WTC11 (cell line): Measurements from ENCODE around the gene ERBB4. TPM values are rescaled to one million over a fixed set of nuclear protein-coding genes. Genes with fewer than 3 reads are reported as not detected.

ENCODE experiments used
- ATAC-seq: fragments of 200-7000 bp; cut with Tn5 transposase; 2 replicates; pipeline ENCODE4 v1.10.0; 2021; ENCODE audit warnings: mild to moderate bottlenecking, moderate library complexity
- CTCF ChIA-PET: fragments of 300-600 bp; sonication (Branson Sonifier 250); formaldehyde crosslinking; loops from one replicate; lab custom pipeline; 2021; ENCODE audit warnings: antibody characterized with exemption; lab: Charles Lee
- POLR2A ChIA-PET: fragments of 350-600 bp; sonication (Branson Sonifier 250); formaldehyde crosslinking; loops from one replicate; lab custom pipeline; 2021; ENCODE audit warnings: antibody characterized with exemption; lab: Charles Lee
- DNase-seq: peaks from one replicate; pipeline ENCODE4 v3.0.0; 2021; ENCODE audit warnings: low spot score
- H3K27ac Mint-ChIP-seq: 2 replicates; pipeline ENCODE4 v1.8.0; 2021; ENCODE audit warnings: mixed read lengths
- H3K27me3 Mint-ChIP-seq: 2 replicates; pipeline ENCODE4 v1.8.0; 2021; ENCODE audit warnings: low read depth, mild to moderate bottlenecking, moderate library complexity, mixed read lengths
- H3K36me3 Mint-ChIP-seq: 2 replicates; pipeline ENCODE4 v1.8.0; 2021; ENCODE audit warnings: mixed read lengths
- H3K4me1 Mint-ChIP-seq: 2 replicates; pipeline ENCODE4 v1.8.0; 2022; ENCODE audit warnings: mixed read lengths
- H3K4me3 Mint-ChIP-seq: 2 replicates; pipeline ENCODE4 v1.8.0; 2021; ENCODE audit warnings: mild to moderate bottlenecking, moderate library complexity, mixed read lengths
- H3K9me3 Mint-ChIP-seq: 2 replicates; pipeline ENCODE4 v1.8.0; 2021; ENCODE audit warnings: mixed read lengths
- AR ChIP-seq: fragments of 250-450 bp; sonication (Bioruptor Pico); IDR thresholded peaks from 2 replicates; pipeline ENCODE4 v1.9.0; 2021; ENCODE audit warnings: mild to moderate bottlenecking
- ATF3 ChIP-seq: sonication (generic); formaldehyde crosslinking; conservative IDR thresholded peaks from 2 replicates; pipeline ENCODE4 v1.8.1; 2022; ENCODE audit warnings: mild to moderate bottlenecking, missing genetic modification reagents
- CBFB ChIP-seq: sonication (generic); formaldehyde crosslinking; IDR thresholded peaks from 2 replicates; pipeline ENCODE4 v1.8.1; 2022; ENCODE audit warnings: mild to moderate bottlenecking, low read depth, missing genetic modification reagents
- CREB1 ChIP-seq: sonication (generic); formaldehyde crosslinking; IDR thresholded peaks from 2 replicates; pipeline ENCODE4 v1.8.0; 2023; ENCODE audit warnings: mild to moderate bottlenecking, missing genetic modification reagents
- E2F4 ChIP-seq: sonication (generic); formaldehyde crosslinking; IDR thresholded peaks from 2 replicates; pipeline ENCODE4 v1.8.1; 2022; ENCODE audit warnings: low read depth, mild to moderate bottlenecking, moderate library complexity, missing genetic modification reagents, borderline replicate concordance
- ETV6 ChIP-seq: sonication (generic); formaldehyde crosslinking; IDR thresholded peaks from 2 replicates; pipeline ENCODE4 v1.8.1; 2022; ENCODE audit warnings: mild to moderate bottlenecking, missing genetic modification reagents
- FOXK1 ChIP-seq: sonication (generic); formaldehyde crosslinking; IDR thresholded peaks from 2 replicates; pipeline ENCODE4 v1.8.0; 2022; ENCODE audit warnings: mild to moderate bottlenecking, moderate library complexity, missing genetic modification reagents
- GABPB1 ChIP-seq: sonication (generic); formaldehyde crosslinking; IDR thresholded peaks from 2 replicates; pipeline ENCODE4 v1.8.1; 2023; ENCODE audit warnings: mild to moderate bottlenecking, missing genetic modification reagents
- JUN ChIP-seq: sonication (generic); formaldehyde crosslinking; IDR thresholded peaks from 2 replicates; pipeline ENCODE4 v1.8.0; 2023; ENCODE audit warnings: mild to moderate bottlenecking, missing genetic modification reagents
- NFE2L1 ChIP-seq: sonication (generic); formaldehyde crosslinking; IDR thresholded peaks from 2 replicates; pipeline ENCODE4 v1.8.1; 2023; ENCODE audit warnings: missing genetic modification reagents
- NFYB ChIP-seq: sonication (generic); formaldehyde crosslinking; conservative IDR thresholded peaks from 2 replicates; pipeline ENCODE4 v1.8.0; 2022; ENCODE audit warnings: low read depth, missing genetic modification reagents
- NR2C2 ChIP-seq: sonication (generic); formaldehyde crosslinking; IDR thresholded peaks from 2 replicates; pipeline ENCODE4 v1.8.0; 2022; ENCODE audit warnings: mild to moderate bottlenecking, missing genetic modification reagents
- PREB ChIP-seq: sonication (generic); formaldehyde crosslinking; IDR thresholded peaks from 2 replicates; pipeline ENCODE4 v1.8.1; 2022; ENCODE audit warnings: mild to moderate bottlenecking, missing genetic modification reagents, moderate library complexity, borderline replicate concordance
- SMAD3 ChIP-seq: sonication (generic); formaldehyde crosslinking; IDR thresholded peaks from 2 replicates; pipeline ENCODE4 v1.8.0; 2022; ENCODE audit warnings: missing genetic modification reagents, mild to moderate bottlenecking, borderline replicate concordance
- SP1 ChIP-seq: sonication (generic); formaldehyde crosslinking; conservative IDR thresholded peaks from 2 replicates; pipeline ENCODE4 v1.8.1; 2022; ENCODE audit warnings: missing genetic modification reagents
- ZNF138 ChIP-seq: sonication (generic); formaldehyde crosslinking; conservative IDR thresholded peaks from 2 replicates; pipeline ENCODE4 v1.8.1; 2022; ENCODE audit warnings: mild to moderate bottlenecking, moderate library complexity, missing genetic modification reagents
- ZNF219 ChIP-seq: sonication (generic); formaldehyde crosslinking; IDR thresholded peaks from 2 replicates; pipeline ENCODE4 v1.8.0; 2023; ENCODE audit warnings: missing genetic modification reagents, mild to moderate bottlenecking, borderline replicate concordance
- ZNF263 ChIP-seq: sonication (generic); formaldehyde crosslinking; IDR thresholded peaks from 2 replicates; pipeline ENCODE4 v1.8.1; 2022; ENCODE audit warnings: low read depth, mild to moderate bottlenecking, moderate library complexity, missing genetic modification reagents
- total RNA-seq: library from RNA; stranded (reverse); gene quantifications from 3 replicates; pipeline ENCODE4 v1.2.3, GENCODE V29; 2021
- TF ChIP-seq, protein P1 (sequence below): fragments of 250-450 bp; sonication (Bioruptor Pico); conservative IDR thresholded peaks from 2 replicates; pipeline ENCODE4 v1.9.0; 2021; ENCODE audit warnings: mild to moderate bottlenecking
- TF ChIP-seq, protein P2 (sequence below): fragments of 250-450 bp; sonication (Bioruptor Pico); IDR thresholded peaks from 2 replicates; pipeline ENCODE4 v1.9.0; 2021; ENCODE audit warnings: mild to moderate bottlenecking
- TF ChIP-seq, protein P3 (sequence below): sonication (generic); formaldehyde crosslinking; IDR thresholded peaks from 2 replicates; pipeline ENCODE4 v1.8.0; 2022; ENCODE audit warnings: missing genetic modification reagents

The ERBB4 gene
- total RNA-seq, 1 experiment from 2014 or later: 1.6 TPM

GRCh38 chr2:211900518-211900917, 638.1 kb downstream of the ERBB4 start:
- Mint-ChIP-seq H3K36me3 (no peaks in the 10 kb centered on the region), H3K4me1 (0 out of 2 replicates have a peak, but pooled peaks cover 3% of the 10 kb centered on the region), H3K27ac (no peak overlapping the region), H3K27me3 (no peaks in the 10 kb centered on the region), H3K9me3 (no peaks in the 10 kb centered on the region), H3K4me3 (no peak overlapping the region)
- ChIA-PET CTCF (no interaction called here), POLR2A (no interaction called here)
- ATAC-seq (no peak), DNase-seq (no peak)
- TF ChIP-seq, protein P1, sequence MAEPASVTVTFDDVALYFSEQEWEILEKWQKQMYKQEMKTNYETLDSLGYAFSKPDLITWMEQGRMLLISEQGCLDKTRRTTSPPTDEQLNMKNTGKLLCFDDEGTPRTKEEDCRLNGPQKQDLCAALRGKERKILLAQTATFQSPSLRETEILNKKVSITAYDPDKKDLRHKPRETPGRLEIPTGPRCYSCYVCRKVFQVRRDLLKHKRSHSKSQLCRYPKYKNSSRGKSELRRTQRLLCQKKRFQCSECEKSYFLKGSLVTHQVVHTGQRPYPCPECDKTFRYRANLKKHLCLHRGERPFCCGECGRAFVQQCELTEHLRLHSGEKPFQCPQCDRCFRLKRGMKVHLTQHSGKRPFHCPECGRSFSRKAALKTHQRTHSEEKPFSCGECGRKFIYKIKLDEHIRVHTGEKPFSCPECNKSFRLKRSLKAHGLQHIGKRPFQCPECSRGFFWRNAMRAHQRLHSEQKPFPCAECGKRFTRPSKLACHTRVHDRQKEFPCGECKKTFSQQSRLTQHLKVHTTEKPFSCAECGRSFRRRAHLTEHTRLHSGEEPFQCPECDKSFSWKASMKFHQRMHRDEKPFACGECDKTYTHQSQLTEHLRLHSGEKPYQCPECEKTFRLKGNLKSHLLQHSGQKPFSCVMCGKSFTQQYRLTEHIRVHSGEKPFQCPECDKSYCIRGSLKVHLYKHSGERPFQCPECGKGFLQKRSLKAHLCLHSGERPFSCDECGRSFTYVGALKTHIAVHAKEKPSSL (CRISPR knock-in tag): no peak
- TF ChIP-seq NFE2L1 (CRISPR knock-in tag): no peak
- TF ChIP-seq ETV6 (CRISPR knock-in tag): no peak
- TF ChIP-seq CBFB: no peak
- TF ChIP-seq CREB1 (CRISPR knock-in tag): no peak
- TF ChIP-seq NFYB: no peak
- TF ChIP-seq SMAD3: no peak
- no peak for TF ChIP-seq JUN (CRISPR knock-in tag)
- TF ChIP-seq AR: no peak
- TF ChIP-seq E2F4 (CRISPR knock-in tag): no peak
- no peak for TF ChIP-seq GABPB1 (CRISPR knock-in tag)

DNA sequence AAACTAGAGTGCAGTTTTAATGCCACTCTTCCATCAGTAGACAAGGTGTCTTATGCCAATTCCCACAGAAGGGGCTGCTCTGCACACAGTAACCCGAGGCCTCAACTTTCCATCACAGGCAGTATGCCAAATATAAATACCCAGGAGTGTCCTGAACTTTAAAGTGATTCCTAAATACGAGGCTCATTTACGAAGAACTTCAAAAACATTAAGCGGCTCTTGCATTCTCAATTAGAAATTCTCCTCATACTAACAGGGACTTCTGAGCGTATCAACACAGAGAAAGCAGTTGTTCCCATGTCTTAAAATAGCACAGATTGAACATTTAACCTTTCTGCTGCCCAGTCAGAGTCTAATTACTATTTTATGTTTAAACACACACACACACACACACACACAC, 638.6 kb downstream of the ERBB4 start:
- ATAC-seq (no peak), DNase-seq (no peak)
- no peaks in the 10 kb centered on the region for H3K27me3 Mint-ChIP-seq
- CTCF ChIA-PET: no interaction called here
- H3K4me3 Mint-ChIP-seq: no peak overlapping the region
- no peak for TF ChIP-seq PREB (CRISPR knock-in tag)
- TF ChIP-seq, protein P2, sequence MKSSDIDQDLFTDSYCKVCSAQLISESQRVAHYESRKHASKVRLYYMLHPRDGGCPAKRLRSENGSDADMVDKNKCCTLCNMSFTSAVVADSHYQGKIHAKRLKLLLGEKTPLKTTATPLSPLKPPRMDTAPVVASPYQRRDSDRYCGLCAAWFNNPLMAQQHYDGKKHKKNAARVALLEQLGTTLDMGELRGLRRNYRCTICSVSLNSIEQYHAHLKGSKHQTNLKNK: no peak
- no peak for TF ChIP-seq FOXK1 (CRISPR knock-in tag)
- no peak for TF ChIP-seq ETV6 (CRISPR knock-in tag)
- TF ChIP-seq ZNF219 (CRISPR knock-in tag): no peak
- no peak for TF ChIP-seq ATF3 (CRISPR knock-in tag)
- no peak for TF ChIP-seq SMAD3
- TF ChIP-seq ZNF263: no peak
- TF ChIP-seq ZNF138 (CRISPR knock-in tag): no peak
- no peak for TF ChIP-seq NFYB
- TF ChIP-seq, protein P3, sequence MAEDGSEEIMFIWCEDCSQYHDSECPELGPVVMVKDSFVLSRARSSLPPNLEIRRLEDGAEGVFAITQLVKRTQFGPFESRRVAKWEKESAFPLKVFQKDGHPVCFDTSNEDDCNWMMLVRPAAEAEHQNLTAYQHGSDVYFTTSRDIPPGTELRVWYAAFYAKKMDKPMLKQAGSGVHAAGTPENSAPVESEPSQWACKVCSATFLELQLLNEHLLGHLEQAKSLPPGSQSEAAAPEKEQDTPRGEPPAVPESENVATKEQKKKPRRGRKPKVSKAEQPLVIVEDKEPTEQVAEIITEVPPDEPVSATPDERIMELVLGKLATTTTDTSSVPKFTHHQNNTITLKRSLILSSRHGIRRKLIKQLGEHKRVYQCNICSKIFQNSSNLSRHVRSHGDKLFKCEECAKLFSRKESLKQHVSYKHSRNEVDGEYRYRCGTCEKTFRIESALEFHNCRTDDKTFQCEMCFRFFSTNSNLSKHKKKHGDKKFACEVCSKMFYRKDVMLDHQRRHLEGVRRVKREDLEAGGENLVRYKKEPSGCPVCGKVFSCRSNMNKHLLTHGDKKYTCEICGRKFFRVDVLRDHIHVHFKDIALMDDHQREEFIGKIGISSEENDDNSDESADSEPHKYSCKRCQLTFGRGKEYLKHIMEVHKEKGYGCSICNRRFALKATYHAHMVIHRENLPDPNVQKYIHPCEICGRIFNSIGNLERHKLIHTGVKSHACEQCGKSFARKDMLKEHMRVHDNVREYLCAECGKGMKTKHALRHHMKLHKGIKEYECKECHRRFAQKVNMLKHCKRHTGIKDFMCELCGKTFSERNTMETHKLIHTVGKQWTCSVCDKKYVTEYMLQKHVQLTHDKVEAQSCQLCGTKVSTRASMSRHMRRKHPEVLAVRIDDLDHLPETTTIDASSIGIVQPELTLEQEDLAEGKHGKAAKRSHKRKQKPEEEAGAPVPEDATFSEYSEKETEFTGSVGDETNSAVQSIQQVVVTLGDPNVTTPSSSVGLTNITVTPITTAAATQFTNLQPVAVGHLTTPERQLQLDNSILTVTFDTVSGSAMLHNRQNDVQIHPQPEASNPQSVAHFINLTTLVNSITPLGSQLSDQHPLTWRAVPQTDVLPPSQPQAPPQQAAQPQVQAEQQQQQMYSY (CRISPR knock-in tag): no peak
- no peak for TF ChIP-seq NR2C2 (CRISPR knock-in tag)
- no peak for TF ChIP-seq SP1 (CRISPR knock-in tag)
- H3K9me3 Mint-ChIP-seq: no peaks in the 10 kb centered on the region
- H3K27ac Mint-ChIP-seq: no peak overlapping the region
- H3K36me3 Mint-ChIP-seq: no peaks in the 10 kb centered on the region
- POLR2A ChIA-PET: no interaction called here
- 0 out of 2 replicates have a peak, but pooled peaks cover 3% of the 10 kb centered on the region for H3K4me1 Mint-ChIP-seq
